Osteoblast (primary cell): ENCODE data around the gene NAV3. TPM values are rescaled to one million over a fixed set of nuclear protein-coding genes. Genes with fewer than 3 reads are reported as not detected.

Experiments
- DNase-seq: peaks from one replicate; pipeline ENCODE4 v3.0.0; 2011; ENCODE audit warnings: low spot score, mixed read lengths; ENCODE audit not compliant: insufficient read length; ENCODE audit errors: missing footprints
- H2AFZ ChIP-seq: 2 replicates; pipeline ENCODE4 v1.6.0; 2011; ENCODE audit warnings: mild to moderate bottlenecking, low read length
- H3K27ac ChIP-seq: 2 replicates; pipeline ENCODE4 v1.5.1; 2011; ENCODE audit warnings: mild to moderate bottlenecking, low read depth, low read length, moderate library complexity
- H3K27me3 ChIP-seq: 2 replicates; pipeline ENCODE4 v1.6.0; 2012; ENCODE audit warnings: mild to moderate bottlenecking, control low read depth, inconsistent platforms, low read length, moderate library complexity; ENCODE audit not compliant: insufficient read depth
- H3K36me3 ChIP-seq: 2 replicates; pipeline ENCODE4 v1.5.1; 2011; ENCODE audit warnings: mild to moderate bottlenecking, low read length, control low read depth, moderate library complexity; ENCODE audit not compliant: insufficient read depth
- H3K4me1 ChIP-seq: 2 replicates; pipeline ENCODE4 v1.5.1; 2011; ENCODE audit warnings: mild to moderate bottlenecking, low read length, control low read depth, moderate library complexity; ENCODE audit not compliant: insufficient read depth
- H3K4me2 ChIP-seq: 2 replicates; pipeline ENCODE4 v1.6.0; 2011; ENCODE audit warnings: mild to moderate bottlenecking, low read length; ENCODE audit not compliant: insufficient read depth
- H3K4me3 ChIP-seq: fragments of 200-600 bp; sonication (generic); 3 replicates; pipeline ENCODE4 v1.5.1; 2012; ENCODE audit warnings: mild to moderate bottlenecking, low read length, inconsistent platforms; ENCODE audit not compliant: insufficient read depth
- H3K79me2 ChIP-seq: 2 replicates; pipeline ENCODE4 v1.6.0; 2012; ENCODE audit warnings: mild to moderate bottlenecking, low read length, control low read depth, inconsistent platforms; ENCODE audit not compliant: insufficient read depth
- H3K9me3 ChIP-seq: 2 replicates; pipeline ENCODE4 v1.5.1; 2011; ENCODE audit warnings: low read depth, low read length, control low read depth
- H4K20me1 ChIP-seq: 2 replicates; pipeline ENCODE4 v1.6.0; 2012; ENCODE audit warnings: mild to moderate bottlenecking, low read length, control low read depth; ENCODE audit not compliant: insufficient read depth
- total RNA-seq: library from RNA; depleted of rRNA; stranded (reverse); fragments of >200 nt; gene quantifications from 2 replicates; pipeline ENCODE4 v1.2.3, GENCODE V29; 2012
- TF ChIP-seq, protein P1 (sequence below): IDR thresholded peaks from 2 replicates; pipeline ENCODE4 v1.5.1; 2011; ENCODE audit warnings: mild to moderate bottlenecking, low read depth, low read length, moderate library complexity; ENCODE audit errors: extremely low read depth

The NAV3 gene
- total RNA-seq, 1 donor, result 84.7 TPM

DNA sequence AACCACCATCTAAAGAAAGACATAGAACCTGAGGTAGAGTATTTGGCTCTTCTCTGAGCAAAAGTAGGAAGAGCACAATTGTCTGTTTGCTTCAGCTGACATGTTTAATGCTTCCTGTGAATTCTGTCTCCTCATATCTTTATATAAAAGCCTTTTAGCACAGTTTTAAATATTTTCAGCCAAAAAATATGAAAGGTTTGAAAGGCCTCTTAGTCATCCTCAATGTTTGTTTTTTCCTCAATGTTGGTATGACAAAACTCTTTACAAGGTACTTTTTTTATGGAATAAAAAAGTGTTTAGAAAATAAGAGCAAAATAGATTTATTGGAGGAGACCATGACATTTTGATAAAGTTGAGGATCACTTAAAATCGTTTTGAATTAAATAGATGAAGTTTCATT, 360.9 kb downstream of the NAV3 start:
- Histone ChIP-seq H3K79me2 (no peaks in the 10 kb centered on the region), H3K27me3 (no peaks in the 10 kb centered on the region), H3K27ac (peak overlapping the region; percentile 5), H3K4me3 (no peak overlapping the region), H3K4me1 (peaks cover 51% of the 10 kb centered on the region), H3K36me3 (peaks cover 24% of the 10 kb centered on the region), H2AFZ (no peak overlapping the region), H3K9me3 (no peaks in the 10 kb centered on the region), H3K4me2 (no peak overlapping the region), H4K20me1 (no peaks in the 10 kb centered on the region)
- no peak for DNase-seq
- TF ChIP-seq, protein P1, sequence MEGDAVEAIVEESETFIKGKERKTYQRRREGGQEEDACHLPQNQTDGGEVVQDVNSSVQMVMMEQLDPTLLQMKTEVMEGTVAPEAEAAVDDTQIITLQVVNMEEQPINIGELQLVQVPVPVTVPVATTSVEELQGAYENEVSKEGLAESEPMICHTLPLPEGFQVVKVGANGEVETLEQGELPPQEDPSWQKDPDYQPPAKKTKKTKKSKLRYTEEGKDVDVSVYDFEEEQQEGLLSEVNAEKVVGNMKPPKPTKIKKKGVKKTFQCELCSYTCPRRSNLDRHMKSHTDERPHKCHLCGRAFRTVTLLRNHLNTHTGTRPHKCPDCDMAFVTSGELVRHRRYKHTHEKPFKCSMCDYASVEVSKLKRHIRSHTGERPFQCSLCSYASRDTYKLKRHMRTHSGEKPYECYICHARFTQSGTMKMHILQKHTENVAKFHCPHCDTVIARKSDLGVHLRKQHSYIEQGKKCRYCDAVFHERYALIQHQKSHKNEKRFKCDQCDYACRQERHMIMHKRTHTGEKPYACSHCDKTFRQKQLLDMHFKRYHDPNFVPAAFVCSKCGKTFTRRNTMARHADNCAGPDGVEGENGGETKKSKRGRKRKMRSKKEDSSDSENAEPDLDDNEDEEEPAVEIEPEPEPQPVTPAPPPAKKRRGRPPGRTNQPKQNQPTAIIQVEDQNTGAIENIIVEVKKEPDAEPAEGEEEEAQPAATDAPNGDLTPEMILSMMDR, result no peak

DNA sequence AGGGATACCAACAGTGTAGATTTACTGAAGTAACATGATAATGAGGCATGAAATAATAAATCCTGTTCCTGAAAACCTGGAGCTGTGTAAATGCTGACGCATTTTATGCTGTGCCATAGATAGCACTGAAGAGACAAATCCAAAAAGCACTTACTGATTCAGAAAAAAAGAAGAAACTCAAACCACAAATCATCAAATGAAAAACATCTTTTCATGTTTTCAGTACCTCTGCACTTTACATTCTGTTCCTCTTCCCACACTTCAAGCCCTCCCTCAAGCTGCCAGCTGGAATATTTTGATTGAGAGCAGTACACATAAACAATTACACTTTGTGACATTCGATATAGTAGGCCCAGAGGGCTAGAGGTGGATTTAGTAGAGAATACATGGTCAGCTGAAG, 362.3 kb downstream of the NAV3 start:
- no peaks in the 10 kb centered on the region for H3K9me3 ChIP-seq
- peak overlapping the region; percentile 66 for H3K27ac ChIP-seq
- TF ChIP-seq, protein P1, result no peak
- no peaks in the 10 kb centered on the region for H3K27me3 ChIP-seq
- no peak overlapping the region for H2AFZ ChIP-seq
- H4K20me1 ChIP-seq, result no peaks in the 10 kb centered on the region
- H3K4me2 ChIP-seq, result no peak overlapping the region
- no peaks in the 10 kb centered on the region for H3K79me2 ChIP-seq
- peaks cover 51% of the 10 kb centered on the region for H3K4me1 ChIP-seq
- H3K4me3 ChIP-seq, result no peak overlapping the region
- H3K36me3 ChIP-seq, result peaks cover 18% of the 10 kb centered on the region
- DNase-seq, result no peak

DNA sequence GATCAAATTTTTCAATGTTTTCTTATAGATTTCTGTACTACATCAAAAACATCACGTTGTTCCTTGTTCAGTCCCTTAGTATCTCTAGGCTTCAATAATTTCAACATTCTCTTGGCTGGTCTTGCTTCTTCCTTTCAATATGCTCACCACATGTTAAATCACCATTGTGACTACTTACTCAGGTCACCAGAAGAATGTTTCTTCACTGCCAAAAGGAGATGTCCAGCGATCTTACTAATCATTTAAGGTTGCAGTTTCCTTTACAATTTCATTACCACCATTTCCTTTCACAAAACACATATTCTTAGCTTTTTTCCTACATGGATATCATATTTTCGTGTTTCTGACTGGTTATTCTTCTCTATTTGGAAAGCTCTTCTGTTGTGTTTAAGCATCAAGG, 363.8 kb downstream of the NAV3 start:
- Histone ChIP-seq H3K9me3 (no peaks in the 10 kb centered on the region), H3K27me3 (no peaks in the 10 kb centered on the region), H3K36me3 (peaks cover 14% of the 10 kb centered on the region), H3K4me2 (peak overlapping the region; percentile 38), H2AFZ (no peak overlapping the region), H4K20me1 (no peaks in the 10 kb centered on the region), H3K27ac (peak overlapping the region; percentile 66), H3K4me1 (peaks cover 40% of the 10 kb centered on the region), H3K4me3 (no peak overlapping the region), H3K79me2 (no peaks in the 10 kb centered on the region)
- TF ChIP-seq, protein P1, result no peak
- peak; percentile 74 for DNase-seq

DNA sequence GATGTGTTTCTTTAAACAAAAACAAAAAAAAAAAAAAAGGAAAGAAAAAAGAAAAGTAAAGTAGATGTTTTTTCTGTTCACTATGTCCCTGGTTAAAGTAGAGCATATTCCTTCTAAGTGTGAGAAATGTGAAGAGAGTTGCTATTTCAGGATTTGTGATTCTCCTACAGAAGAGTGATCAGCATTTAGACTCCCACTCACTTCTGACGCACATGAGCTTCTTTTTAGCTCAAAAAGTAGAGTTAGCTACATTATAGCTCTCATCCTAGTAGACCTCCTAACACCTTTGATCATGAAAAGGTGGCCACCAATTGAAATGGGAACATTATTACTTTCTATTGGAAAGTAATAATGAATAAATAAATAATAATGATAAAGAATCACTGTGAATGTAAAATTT, 368.2 kb downstream of the NAV3 start:
- Histone ChIP-seq H4K20me1 (no peaks in the 10 kb centered on the region), H3K4me2 (no peak overlapping the region), H3K27ac (no peak overlapping the region), H3K36me3 (peaks cover 8% of the 10 kb centered on the region), H3K4me3 (no peak overlapping the region), H3K27me3 (no peaks in the 10 kb centered on the region), H2AFZ (no peak overlapping the region), H3K79me2 (no peaks in the 10 kb centered on the region), H3K9me3 (no peaks in the 10 kb centered on the region), H3K4me1 (peaks cover 16% of the 10 kb centered on the region)
- TF ChIP-seq, protein P1, result no peak
- DNase-seq, result no peak
